GM21528 (cell line): ENCODE measurements around the gene PLEKHM3.
"Not testable (repeated sequence)": the region's sequence is repeated elsewhere in the genome, so short reads cannot be mapped to it uniquely, and the experiment has no call there.

Source experiments
- ATAC-seq: cut with Tn5 transposase; IDR thresholded peaks from one replicate; pipeline ENCODE4 v1.9.1; 2021; ENCODE audit warnings: mild to moderate bottlenecking, moderate library complexity; ENCODE audit not compliant: unreplicated experiment, low FRiP score

PLEKHM3 gene

GRCh38 chr2:208037564-208038487 is 12.5 kb upstream of the PLEKHM3 start:
- ATAC-seq = no peak

- ATAC-seq = no peak
Observed at GRCh38 chr2:208036357-208036756, 11.0 kb upstream of the PLEKHM3 start.

- no peak for ATAC-seq
Observed at GRCh38 chr2:208034503-208035140, 9.3 kb upstream of the PLEKHM3 start.

GRCh38 chr2:208033701-208034502 is 8.6 kb upstream of the PLEKHM3 start:
- peak; percentile 90 for ATAC-seq

GRCh38 chr2:208031608-208032019 is 6.3 kb upstream of the PLEKHM3 start:
- no peak for ATAC-seq

- ATAC-seq = peak; percentile 19
Observed at GRCh38 chr2:208025814-208026184, 472 bp upstream of the PLEKHM3 start.

- ATAC-seq = no peak
Observed at GRCh38 chr2:208024091-208024490, 1.2 kb downstream of the PLEKHM3 start.

GRCh38 chr2:208020253-208020652 is 5.1 kb downstream of the PLEKHM3 start:
- ATAC-seq = no peak

GRCh38 chr2:208018124-208018712 is 7.1 kb downstream of the PLEKHM3 start:
- ATAC-seq = not testable (repeated sequence)

GRCh38 chr2:208017721-208018120 is 7.6 kb downstream of the PLEKHM3 start:
- no peak for ATAC-seq

- ATAC-seq = no peak
Observed at GRCh38 chr2:208015475-208015874, 9.9 kb downstream of the PLEKHM3 start.

GRCh38 chr2:208013285-208014178 is 11.8 kb downstream of the PLEKHM3 start:
- ATAC-seq = no peak

GRCh38 chr2:208012449-208012848 is 12.9 kb downstream of the PLEKHM3 start:
- ATAC-seq = no peak

GRCh38 chr2:208010506-208010905 is 14.8 kb downstream of the PLEKHM3 start:
- no peak for ATAC-seq

GRCh38 chr2:208006833-208007232 is 18.5 kb downstream of the PLEKHM3 start:
- no peak for ATAC-seq

- no peak for ATAC-seq
Observed at GRCh38 chr2:208006337-208006736, 19.0 kb downstream of the PLEKHM3 start.

- ATAC-seq = no peak
Observed at GRCh38 chr2:208001924-208002323, 23.4 kb downstream of the PLEKHM3 start.

- ATAC-seq = no peak
Observed at GRCh38 chr2:208000701-208001395, 24.5 kb downstream of the PLEKHM3 start.

GRCh38 chr2:207996848-207997247 is 28.5 kb downstream of the PLEKHM3 start:
- no peak for ATAC-seq
